AG10803 (cell line): ENCODE measurements around the gene ZNF221.

Experiments
- DNase-seq: peaks from one replicate; pipeline ENCODE4 v3.0.0; 2010; ENCODE audit warnings: low read depth
- H3K4me3 ChIP-seq: 2 replicates; pipeline ENCODE4 v1.5.1; 2011; ENCODE audit warnings: mild to moderate bottlenecking, low read length, control low read depth
- TF ChIP-seq, protein P1 (sequence below): conservative IDR thresholded peaks from 2 replicates; pipeline ENCODE4 v1.5.1; 2011; ENCODE audit warnings: mild to moderate bottlenecking, low read length, control low read depth, inconsistent platforms

Gene ZNF221

GRCh38 chr19:43950834-43951645 is at the start of gene ZNF221:
ZNF221 (plus strand) TSS chr19:43951228; CDS start chr19:43962727, 11,499 bp downstream.
- TF ChIP-seq, protein P1, sequence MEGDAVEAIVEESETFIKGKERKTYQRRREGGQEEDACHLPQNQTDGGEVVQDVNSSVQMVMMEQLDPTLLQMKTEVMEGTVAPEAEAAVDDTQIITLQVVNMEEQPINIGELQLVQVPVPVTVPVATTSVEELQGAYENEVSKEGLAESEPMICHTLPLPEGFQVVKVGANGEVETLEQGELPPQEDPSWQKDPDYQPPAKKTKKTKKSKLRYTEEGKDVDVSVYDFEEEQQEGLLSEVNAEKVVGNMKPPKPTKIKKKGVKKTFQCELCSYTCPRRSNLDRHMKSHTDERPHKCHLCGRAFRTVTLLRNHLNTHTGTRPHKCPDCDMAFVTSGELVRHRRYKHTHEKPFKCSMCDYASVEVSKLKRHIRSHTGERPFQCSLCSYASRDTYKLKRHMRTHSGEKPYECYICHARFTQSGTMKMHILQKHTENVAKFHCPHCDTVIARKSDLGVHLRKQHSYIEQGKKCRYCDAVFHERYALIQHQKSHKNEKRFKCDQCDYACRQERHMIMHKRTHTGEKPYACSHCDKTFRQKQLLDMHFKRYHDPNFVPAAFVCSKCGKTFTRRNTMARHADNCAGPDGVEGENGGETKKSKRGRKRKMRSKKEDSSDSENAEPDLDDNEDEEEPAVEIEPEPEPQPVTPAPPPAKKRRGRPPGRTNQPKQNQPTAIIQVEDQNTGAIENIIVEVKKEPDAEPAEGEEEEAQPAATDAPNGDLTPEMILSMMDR, result peak; percentile 50
- peak within 1 kb of the TSS; percentile 94 for H3K4me3 ChIP-seq

GRCh38 chr19:43901395-43902390 is 49.3 kb upstream of the ZNF221 start:
- TF ChIP-seq, protein P1, result no peak
- peak; percentile 86 for DNase-seq

More at GRCh38 chr19:43950834-43951645, at the start of gene ZNF221:
- DNase-seq, result peak; percentile 99

DNA sequence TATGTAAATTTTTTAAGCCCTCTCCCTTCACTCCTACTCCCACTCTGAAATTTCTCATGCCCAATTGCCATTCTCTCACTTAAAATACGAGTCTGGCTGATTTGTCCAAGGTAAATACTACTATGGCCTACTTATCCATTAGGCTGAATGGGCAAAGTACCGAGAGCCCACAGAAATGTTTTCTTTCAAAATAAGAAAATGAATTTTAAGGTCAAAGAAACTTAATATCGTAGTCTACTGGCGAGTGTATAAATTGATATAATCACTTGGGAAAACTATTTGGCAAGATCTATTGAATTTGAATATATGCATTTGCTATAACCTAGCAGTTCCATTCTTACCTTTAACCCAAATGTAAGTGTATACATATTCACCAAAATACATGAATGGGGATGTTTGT is 48.6 kb upstream of the ZNF221 start:
- TF ChIP-seq, protein P1, result no peak
- no peak for DNase-seq
- no peak overlapping the region for H3K4me3 ChIP-seq

More at GRCh38 chr19:43901395-43902390, 49.3 kb upstream of the ZNF221 start:
- H3K4me3 ChIP-seq, result peak overlapping the region; percentile 84

DNA sequence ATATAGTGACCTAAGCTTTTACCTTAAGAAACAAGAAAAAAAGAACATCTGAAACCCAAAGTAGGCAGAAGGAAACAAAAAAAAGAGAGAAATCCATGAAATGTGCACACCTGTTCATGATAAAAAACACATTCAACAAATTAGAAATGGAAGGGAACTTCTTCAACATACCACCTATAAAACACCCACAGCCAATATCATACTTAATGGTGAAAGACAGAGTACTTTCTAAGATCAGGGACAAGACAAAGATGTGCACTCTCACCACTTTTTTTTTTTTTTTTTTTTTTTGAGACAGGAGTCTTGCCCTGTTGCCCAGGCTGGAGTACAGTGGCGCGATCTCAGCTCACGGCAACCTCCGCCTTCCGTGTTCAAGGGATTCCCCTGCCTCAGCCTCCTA is 45.1 kb upstream of the ZNF221 start:
- H3K4me3 ChIP-seq, result no peak overlapping the region
- DNase-seq, result no peak
- TF ChIP-seq, protein P1, result no peak

GRCh38 chr19:43906774-43907173 is 44.3 kb upstream of the ZNF221 start:
- DNase-seq, result no peak
- TF ChIP-seq, protein P1, result no peak
- no peak overlapping the region for H3K4me3 ChIP-seq

GRCh38 chr19:43908659-43909058 is 42.4 kb upstream of the ZNF221 start:
- TF ChIP-seq, protein P1, result no peak
- no peak overlapping the region for H3K4me3 ChIP-seq
- no peak for DNase-seq
